ENCODE results near the gene RPS8. TPM values are rescaled to one million over a fixed set of nuclear protein-coding genes. Genes with fewer than 3 reads are reported as not detected.

RPS8 gene
- total RNA-seq, 1 experiment from 2014 or later, result 2,296 TPM

DNA sequence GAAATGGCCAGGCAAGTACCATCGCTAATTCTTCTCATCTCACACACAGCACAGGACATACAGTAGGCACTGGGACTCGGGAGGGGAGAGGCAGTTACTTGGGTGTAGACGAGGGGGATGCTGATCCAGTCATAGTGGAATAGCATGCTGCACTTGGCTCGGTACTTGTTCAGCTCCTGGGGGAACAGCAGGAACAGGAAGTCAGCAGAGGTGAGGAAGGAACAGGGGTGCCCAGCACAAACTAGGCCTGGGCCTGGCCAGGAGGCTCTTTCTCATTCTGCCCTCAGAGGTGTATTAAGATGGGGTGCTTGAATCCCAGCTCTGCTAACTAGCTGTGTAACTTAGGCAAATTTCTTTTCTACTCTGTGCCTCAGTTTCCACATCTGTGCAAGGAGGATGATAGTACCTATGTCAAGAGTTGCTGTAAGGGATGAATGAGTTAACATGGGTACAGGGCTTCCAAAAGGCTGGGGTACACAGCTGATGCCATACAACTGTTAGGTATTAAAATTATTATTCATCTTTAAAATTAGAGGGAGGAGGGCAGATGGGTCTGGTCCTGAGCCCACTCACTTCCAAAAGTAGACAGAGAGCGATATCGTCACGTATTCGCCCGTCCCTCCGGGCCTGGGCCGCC is 10.3 kb downstream of the RPS8 start:
- peak overlapping the region; percentile 75 for H2AFZ ChIP-seq (ENCODE audit: low read depth, low read length, poor library complexity, severe bottlenecking)
- H3K36me3 ChIP-seq (ENCODE audit: control insufficient read depth in 1 of 2, insufficient read depth in 2 of 2, low read length in 2 of 2), result peaks cover 2 to 8% of the 10 kb centered on the region in 2 experiments; a peak in 1 of 4 replicates
- intact Hi-C loops (cut with micrococcal nuclease), result loop anchor here (5.0 kb wide), 1 partner anchor 787 kb away; no protein-coding TSS in a partner anchor
- peak overlapping the region; percentile 52; the same call in 1 of the 2 replicates for H3K27ac ChIP-seq (ENCODE audit: low read depth, low read length)
- peak overlapping the region; percentile 35 to 51 for H3K4me3 ChIP-seq (replicated peaks in 1 of 2; ENCODE audit: low read depth in 1 of 2, low read length in 2 of 2)
- H3K4me2 ChIP-seq (ENCODE audit: low read length), result peak overlapping the region; percentile 81
- ATAC-seq (peak; percentile 5), DNase-seq (ENCODE audit: low read depth, low spot score) (no peak)
- H3K9me2 ChIP-seq (ENCODE audit: insufficient read depth), result no peaks in the 10 kb centered on the region
- RAD21 ChIA-PET (ENCODE audit: low non-redundant PET in 1 of 2, low total read pairs in 2 of 2, uncharacterized antibody in 2 of 2, unreplicated experiment in 2 of 2), result interaction anchor here in 1 of 2 experiments (0.7 kb wide), 1 partner anchor 225 kb away, joined by 8 read pairs; the partner anchor contains the start of gene HECTD3
- BruUV-seq (replicated peaks), result no TSS peak
- H4K20me1 ChIP-seq (ENCODE audit: insufficient read depth), result no peaks in the 10 kb centered on the region
- peaks cover 6 to 24% of the 10 kb centered on the region in 2 experiments for H3K4me1 ChIP-seq (ENCODE audit: control insufficient read depth in 1 of 2, insufficient read depth in 2 of 2, low read length in 2 of 2)
- no peaks in the 10 kb centered on the region for H3K27me3 ChIP-seq (ENCODE audit: insufficient read depth, low read length)
- POLR2A ChIA-PET, result interaction anchor here (1.1 to 3.7 kb wide), 4 partner anchors 10 to 55 kb away, joined by 3 to 16 read pairs (median 6); partner anchors contain the start of genes PLK3, RNU5D-1 and RPS8
- H3K79me2 ChIP-seq (ENCODE audit: insufficient read depth, low read length), result no peaks in the 10 kb centered on the region
- no peaks in the 10 kb centered on the region for H3K9me3 ChIP-seq (ENCODE audit: control insufficient read depth in 1 of 2, insufficient read depth in 1 of 2, low read depth in 1 of 2, low read length in 2 of 2)
- peak overlapping the region; percentile 63 for H3K9ac ChIP-seq (ENCODE audit: low read length)
- CTCF ChIA-PET, result interaction anchor here (0.8 to 1.3 kb wide), 2 partner anchors 9 to 23 kb away, joined by 3 read pairs; partner anchors contain the start of gene BTBD19
- TF ChIP-seq JUND (IDR thresholded peaks at IDR 0.05), result no peak
- no peak for TF ChIP-seq ATF3 (IDR thresholded peaks at IDR 0.05)
- TF ChIP-seq POLR2AphosphoS5 (IDR thresholded peaks at IDR 0.05; ENCODE audit: low read depth, low read length), result no peak
- TF ChIP-seq SIN3A (IDR thresholded peaks at IDR 0.05; ENCODE audit: low read depth), result no peak
- no peak for TF ChIP-seq SP1 (IDR thresholded peaks at IDR 0.05; ENCODE audit: low read depth)
- no peak for TF ChIP-seq CEBPB (IDR thresholded peaks at IDR 0.05; ENCODE audit: low read depth)
- no peak for TF ChIP-seq TCF7L2 (IDR thresholded peaks at IDR 0.05; ENCODE audit: borderline replicate concordance, extremely low read depth, insufficient read depth, insufficient read length)
- TF ChIP-seq, protein P1, sequence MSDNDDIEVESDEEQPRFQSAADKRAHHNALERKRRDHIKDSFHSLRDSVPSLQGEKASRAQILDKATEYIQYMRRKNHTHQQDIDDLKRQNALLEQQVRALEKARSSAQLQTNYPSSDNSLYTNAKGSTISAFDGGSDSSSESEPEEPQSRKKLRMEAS (IDR thresholded peaks at IDR 0.05), result no peak
- TF ChIP-seq ELF1 (IDR thresholded peaks at IDR 0.05; ENCODE audit: borderline replicate concordance, low read depth), result no peak
- TF ChIP-seq POLR2A (IDR thresholded peaks at IDR 0.05; ENCODE audit: borderline replicate concordance, extremely low read depth, insufficient read depth, insufficient read length), result no peak
- no peak for TF ChIP-seq SRF (IDR thresholded peaks at IDR 0.05; ENCODE audit: low read depth)
- no peak for TF ChIP-seq ZFX (IDR thresholded peaks at IDR 0.05)
- TF ChIP-seq, protein P2, sequence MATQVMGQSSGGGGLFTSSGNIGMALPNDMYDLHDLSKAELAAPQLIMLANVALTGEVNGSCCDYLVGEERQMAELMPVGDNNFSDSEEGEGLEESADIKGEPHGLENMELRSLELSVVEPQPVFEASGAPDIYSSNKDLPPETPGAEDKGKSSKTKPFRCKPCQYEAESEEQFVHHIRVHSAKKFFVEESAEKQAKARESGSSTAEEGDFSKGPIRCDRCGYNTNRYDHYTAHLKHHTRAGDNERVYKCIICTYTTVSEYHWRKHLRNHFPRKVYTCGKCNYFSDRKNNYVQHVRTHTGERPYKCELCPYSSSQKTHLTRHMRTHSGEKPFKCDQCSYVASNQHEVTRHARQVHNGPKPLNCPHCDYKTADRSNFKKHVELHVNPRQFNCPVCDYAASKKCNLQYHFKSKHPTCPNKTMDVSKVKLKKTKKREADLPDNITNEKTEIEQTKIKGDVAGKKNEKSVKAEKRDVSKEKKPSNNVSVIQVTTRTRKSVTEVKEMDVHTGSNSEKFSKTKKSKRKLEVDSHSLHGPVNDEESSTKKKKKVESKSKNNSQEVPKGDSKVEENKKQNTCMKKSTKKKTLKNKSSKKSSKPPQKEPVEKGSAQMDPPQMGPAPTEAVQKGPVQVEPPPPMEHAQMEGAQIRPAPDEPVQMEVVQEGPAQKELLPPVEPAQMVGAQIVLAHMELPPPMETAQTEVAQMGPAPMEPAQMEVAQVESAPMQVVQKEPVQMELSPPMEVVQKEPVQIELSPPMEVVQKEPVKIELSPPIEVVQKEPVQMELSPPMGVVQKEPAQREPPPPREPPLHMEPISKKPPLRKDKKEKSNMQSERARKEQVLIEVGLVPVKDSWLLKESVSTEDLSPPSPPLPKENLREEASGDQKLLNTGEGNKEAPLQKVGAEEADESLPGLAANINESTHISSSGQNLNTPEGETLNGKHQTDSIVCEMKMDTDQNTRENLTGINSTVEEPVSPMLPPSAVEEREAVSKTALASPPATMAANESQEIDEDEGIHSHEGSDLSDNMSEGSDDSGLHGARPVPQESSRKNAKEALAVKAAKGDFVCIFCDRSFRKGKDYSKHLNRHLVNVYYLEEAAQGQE (IDR thresholded peaks at IDR 0.05; ENCODE audit: low read depth), result no peak
- no peak for TF ChIP-seq FOSL1 (IDR thresholded peaks at IDR 0.05; ENCODE audit: low read depth)
- no peak for TF ChIP-seq EZH2phosphoT487 (IDR thresholded peaks at IDR 0.05; ENCODE audit: borderline replicate concordance)

All from HCT116 (cell line).